DND-41 (cell line): ENCODE data around the gene KRTAP2-2.

Source experiments
- ATAC-seq: fragments of 200-7000 bp; cut with Tn5 transposase; 3 replicates; pipeline ENCODE4 v1.9.1; 2021; ENCODE audit warnings: low read depth; ENCODE audit not compliant: insufficient read depth
- DNase-seq: peaks from one replicate; pipeline ENCODE4 v3.0.0-alpha.2; 2020
- H2AFZ ChIP-seq: 2 replicates; pipeline ENCODE4 v1.6.0; 2012; ENCODE audit warnings: low read depth, low read length
- H3K27ac ChIP-seq: 2 replicates; pipeline ENCODE4 v1.5.1; 2012; ENCODE audit warnings: low read length, inconsistent platforms
- H3K27me3 ChIP-seq: fragments of 200-600 bp; sonication (generic); 2 replicates; pipeline ENCODE4 v1.6.0; 2012; ENCODE audit warnings: low read length, mild to moderate bottlenecking, inconsistent platforms; ENCODE audit not compliant: insufficient read depth, poor library complexity
- H3K36me3 ChIP-seq: 2 replicates; pipeline ENCODE4 v1.5.1; 2012; ENCODE audit warnings: low read length, inconsistent platforms; ENCODE audit not compliant: insufficient read depth
- H3K4me1 ChIP-seq: 2 replicates; pipeline ENCODE4 v1.5.1; 2012; ENCODE audit warnings: mild to moderate bottlenecking, low read length; ENCODE audit not compliant: insufficient read depth
- H3K4me2 ChIP-seq: 2 replicates; pipeline ENCODE4 v1.6.0; 2012; ENCODE audit warnings: mild to moderate bottlenecking, moderate library complexity, low read length, inconsistent platforms; ENCODE audit not compliant: insufficient read depth
- H3K4me3 ChIP-seq, 2 experiments: fragments of 200-600 bp in 1 of 2; shearing (Covaris generic) in 1 of 2; 2 replicates each; pipeline ENCODE4 v1.5.1; 2012 to 2016; ENCODE audit warnings: inconsistent platforms in 2 of 2, low read length in 2 of 2, mild to moderate bottlenecking in 2 of 2, low read depth in 1 of 2, moderate library complexity in 1 of 2
- H3K79me2 ChIP-seq: 2 replicates; pipeline ENCODE4 v1.6.0; 2012; ENCODE audit warnings: low read length, inconsistent platforms; ENCODE audit not compliant: insufficient read depth
- H3K9ac ChIP-seq: 2 replicates; pipeline ENCODE4 v1.6.0; 2012; ENCODE audit warnings: low read depth, mild to moderate bottlenecking, inconsistent platforms, low read length, moderate library complexity
- H3K9me3 ChIP-seq: 2 replicates; pipeline ENCODE4 v1.5.1; 2012; ENCODE audit warnings: low read length, moderate library complexity, mild to moderate bottlenecking, inconsistent platforms; ENCODE audit not compliant: insufficient read depth, severe bottlenecking
- H4K20me1 ChIP-seq: 2 replicates; pipeline ENCODE4 v1.6.0; 2012; ENCODE audit warnings: low read length; ENCODE audit not compliant: insufficient read depth
- EZH2 ChIP-seq: IDR thresholded peaks from 3 replicates; pipeline ENCODE4 v1.6.1; 2012; ENCODE audit warnings: borderline replicate concordance, low read depth, mild to moderate bottlenecking, moderate library complexity, low read length, inconsistent platforms; ENCODE audit not compliant: severe bottlenecking
- TF ChIP-seq, protein P1 (sequence below): IDR thresholded peaks from 2 replicates; pipeline ENCODE4 v1.5.1; 2012; ENCODE audit warnings: borderline replicate concordance, low read length, moderate library complexity, mild to moderate bottlenecking; ENCODE audit not compliant: poor library complexity, severe bottlenecking; ENCODE audit errors: extremely low read depth

The KRTAP2-2 gene

DNA sequence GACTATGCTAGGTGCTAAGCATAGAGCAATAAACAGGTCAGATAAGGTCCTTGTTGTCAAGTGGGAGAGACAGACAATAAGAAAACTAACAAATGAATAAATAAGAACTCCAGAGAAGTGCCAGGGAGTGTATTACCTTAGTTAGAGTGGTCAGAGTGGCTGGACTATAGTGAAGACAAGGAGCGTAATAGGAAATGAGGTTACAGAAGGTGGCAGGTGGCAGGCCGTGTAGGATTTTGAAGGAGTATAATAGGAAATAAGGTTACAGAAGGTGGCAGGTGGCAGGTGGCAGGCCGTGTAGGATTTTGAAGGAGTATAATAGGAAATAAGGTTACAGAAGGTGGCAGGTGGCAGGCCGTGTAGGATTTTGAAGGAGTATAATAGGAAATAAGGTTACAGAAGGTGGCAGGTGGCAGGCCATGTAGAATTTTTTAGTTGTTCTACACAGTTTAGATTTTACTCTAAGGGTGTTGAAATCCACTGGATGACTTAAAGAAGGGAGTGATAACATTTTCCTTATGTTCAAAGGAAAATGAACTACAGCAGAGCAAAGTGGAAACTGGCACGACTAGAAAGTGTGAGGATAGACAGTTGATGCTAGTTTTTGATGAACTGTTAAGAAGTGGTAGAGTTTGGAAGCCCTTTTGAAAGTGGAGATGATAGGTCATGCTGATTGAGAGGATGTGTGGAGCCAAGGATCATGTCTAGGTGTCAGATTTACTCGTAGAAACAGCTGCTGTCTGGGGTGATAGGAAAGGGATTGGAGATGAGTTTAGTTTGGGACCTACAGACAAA lies 42.5 kb downstream of the KRTAP2-2 start:
- no peak for TF ChIP-seq EZH2
- TF ChIP-seq, protein P1, sequence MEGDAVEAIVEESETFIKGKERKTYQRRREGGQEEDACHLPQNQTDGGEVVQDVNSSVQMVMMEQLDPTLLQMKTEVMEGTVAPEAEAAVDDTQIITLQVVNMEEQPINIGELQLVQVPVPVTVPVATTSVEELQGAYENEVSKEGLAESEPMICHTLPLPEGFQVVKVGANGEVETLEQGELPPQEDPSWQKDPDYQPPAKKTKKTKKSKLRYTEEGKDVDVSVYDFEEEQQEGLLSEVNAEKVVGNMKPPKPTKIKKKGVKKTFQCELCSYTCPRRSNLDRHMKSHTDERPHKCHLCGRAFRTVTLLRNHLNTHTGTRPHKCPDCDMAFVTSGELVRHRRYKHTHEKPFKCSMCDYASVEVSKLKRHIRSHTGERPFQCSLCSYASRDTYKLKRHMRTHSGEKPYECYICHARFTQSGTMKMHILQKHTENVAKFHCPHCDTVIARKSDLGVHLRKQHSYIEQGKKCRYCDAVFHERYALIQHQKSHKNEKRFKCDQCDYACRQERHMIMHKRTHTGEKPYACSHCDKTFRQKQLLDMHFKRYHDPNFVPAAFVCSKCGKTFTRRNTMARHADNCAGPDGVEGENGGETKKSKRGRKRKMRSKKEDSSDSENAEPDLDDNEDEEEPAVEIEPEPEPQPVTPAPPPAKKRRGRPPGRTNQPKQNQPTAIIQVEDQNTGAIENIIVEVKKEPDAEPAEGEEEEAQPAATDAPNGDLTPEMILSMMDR = no peak
- no peaks in the 10 kb centered on the region for H3K9me3 ChIP-seq
- no peaks in the 10 kb centered on the region for H3K79me2 ChIP-seq
- H3K27ac ChIP-seq = no peak overlapping the region
- no peaks in the 10 kb centered on the region for H3K36me3 ChIP-seq
- no peak overlapping the region for H3K4me2 ChIP-seq
- DNase-seq = no peak
- no peaks in the 10 kb centered on the region for H4K20me1 ChIP-seq
- H3K4me1 ChIP-seq = no peaks in the 10 kb centered on the region
- H3K9ac ChIP-seq = no peak overlapping the region
- peaks cover 20% of the 10 kb centered on the region for H3K27me3 ChIP-seq
- no peak for ATAC-seq
- no peak overlapping the region for H3K4me3 ChIP-seq
- no peak overlapping the region for H2AFZ ChIP-seq

DNA sequence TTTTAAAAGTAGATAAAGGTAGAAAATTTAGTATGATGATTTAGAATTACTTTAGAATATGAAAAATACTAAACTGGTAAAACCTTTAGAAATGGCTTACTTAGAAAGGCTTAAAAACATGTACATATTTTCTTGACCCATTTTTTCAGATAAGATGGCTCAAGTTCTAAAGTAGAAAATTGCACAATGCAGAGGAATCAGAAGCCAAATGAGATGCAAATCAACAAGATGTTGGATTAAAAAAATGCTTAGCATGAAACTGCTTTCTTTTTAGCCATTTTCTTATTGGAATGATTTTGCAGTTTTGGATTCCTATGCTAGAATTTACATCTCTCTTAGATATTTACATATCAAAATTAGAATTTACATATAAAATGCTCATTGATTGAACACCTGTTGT lies 44.6 kb downstream of the KRTAP2-2 start:
- Histone ChIP-seq H3K9me3 (no peaks in the 10 kb centered on the region), H3K4me3 (no peak overlapping the region), H3K4me2 (no peak overlapping the region), H2AFZ (no peak overlapping the region), H3K9ac (no peak overlapping the region), H3K36me3 (no peaks in the 10 kb centered on the region), H3K79me2 (no peaks in the 10 kb centered on the region), H3K27ac (no peak overlapping the region), H4K20me1 (no peaks in the 10 kb centered on the region), H3K27me3 (peaks cover 24% of the 10 kb centered on the region), H3K4me1 (no peaks in the 10 kb centered on the region)
- DNase-seq = no peak
- TF ChIP-seq, protein P1 = no peak
- TF ChIP-seq EZH2 = no peak
- ATAC-seq = no peak

DNA sequence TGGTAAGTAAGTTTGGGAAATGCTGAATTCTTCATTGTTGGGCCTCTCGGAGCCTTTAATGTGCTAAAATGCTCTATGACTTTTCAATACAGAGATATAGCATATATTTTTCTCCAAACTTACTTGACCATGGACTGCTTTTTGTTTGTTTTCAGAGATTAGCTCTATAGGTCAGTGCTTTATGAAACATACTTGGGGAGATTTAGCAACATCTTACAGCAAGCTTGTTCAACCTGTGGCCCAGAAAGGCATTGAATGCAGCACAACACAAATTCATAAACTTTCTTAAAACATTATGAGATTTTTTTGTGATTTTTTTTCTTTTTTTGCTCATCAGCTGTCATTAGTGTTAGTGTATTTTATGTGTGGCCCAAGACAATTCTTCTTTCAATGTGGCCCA lies 45.1 kb downstream of the KRTAP2-2 start:
- H3K27ac ChIP-seq = no peak overlapping the region
- no peak overlapping the region for H3K4me3 ChIP-seq
- H3K4me1 ChIP-seq = no peaks in the 10 kb centered on the region
- H3K79me2 ChIP-seq = no peaks in the 10 kb centered on the region
- no peak overlapping the region for H3K4me2 ChIP-seq
- no peaks in the 10 kb centered on the region for H3K9me3 ChIP-seq
- no peak overlapping the region for H2AFZ ChIP-seq
- no peaks in the 10 kb centered on the region for H4K20me1 ChIP-seq
- DNase-seq (no peak), ATAC-seq (no peak)
- no peak overlapping the region for H3K9ac ChIP-seq
- peaks cover 24% of the 10 kb centered on the region for H3K27me3 ChIP-seq
- TF ChIP-seq EZH2 = no peak
- TF ChIP-seq, protein P1 = no peak
- H3K36me3 ChIP-seq = no peaks in the 10 kb centered on the region
